MM.1S (cell line): ENCODE measurements around the gene PREB.

ENCODE experiments used
- DNase-seq: peaks from one replicate; pipeline ENCODE4 v3.0.0-alpha.2; 2015
- H2AFZ ChIP-seq: fragments of 300-600 bp; sonication (generic); 2 replicates; pipeline ENCODE4 v1.6.0; 2016; ENCODE audit warnings: antibody characterized with exemption, low read length
- H3F3A ChIP-seq: fragments of 300-600 bp; sonication (generic); 2 replicates; pipeline ENCODE4 v1.6.1; 2016; ENCODE audit warnings: mild to moderate bottlenecking, antibody characterized with exemption, low read length, moderate library complexity, mixed read lengths; ENCODE audit not compliant: insufficient read depth
- H3K27ac ChIP-seq: fragments of 300-600 bp; sonication (generic); 2 replicates; pipeline ENCODE4 v1.5.1; 2016; ENCODE audit warnings: mild to moderate bottlenecking, low read length
- H3K27me3 ChIP-seq: fragments of 300-600 bp; sonication (generic); replicated peaks from 2 replicates; pipeline ENCODE4 v1.6.0; 2016; ENCODE audit warnings: low read length; ENCODE audit not compliant: insufficient read depth
- H3K36me3 ChIP-seq: fragments of 300-600 bp; sonication (generic); replicated peaks from 2 replicates; pipeline ENCODE4 v1.6.1; 2016; ENCODE audit warnings: mild to moderate bottlenecking, low read length, mixed read lengths; ENCODE audit not compliant: insufficient read depth
- H3K4me1 ChIP-seq: fragments of 300-600 bp; sonication (generic); 2 replicates; pipeline ENCODE4 v1.6.1; 2016; ENCODE audit warnings: low read length, mixed read lengths
- H3K4me2 ChIP-seq: fragments of 300-600 bp; sonication (generic); 2 replicates; pipeline ENCODE4 v1.6.0; 2016; ENCODE audit warnings: low read depth, low read length
- H3K4me3 ChIP-seq: fragments of 300-600 bp; sonication (generic); 2 replicates; pipeline ENCODE4 v1.5.1; 2016; ENCODE audit warnings: low read length, mixed read lengths
- H3K79me2 ChIP-seq: fragments of 300-600 bp; sonication (generic); 2 replicates; pipeline ENCODE4 v1.6.1; 2016; ENCODE audit warnings: mixed run types, low read length, mixed read lengths
- H3K9ac ChIP-seq: fragments of 300-600 bp; sonication (generic); 2 replicates; pipeline ENCODE4 v1.6.1; 2016; ENCODE audit warnings: low read length, mixed read lengths
- H3K9me2 ChIP-seq: fragments of 300-600 bp; sonication (generic); replicated peaks from 2 replicates; pipeline ENCODE4 v1.6.1; 2016; ENCODE audit warnings: mild to moderate bottlenecking, low read length, mixed read lengths; ENCODE audit not compliant: insufficient read depth
- H3K9me3 ChIP-seq: fragments of 300-600 bp; sonication (generic); replicated peaks from 2 replicates; pipeline ENCODE4 v1.6.1; 2016; ENCODE audit warnings: mild to moderate bottlenecking, low read length, mixed read lengths; ENCODE audit not compliant: insufficient read depth
- H4K20me1 ChIP-seq: fragments of 300-600 bp; sonication (generic); 2 replicates; pipeline ENCODE4 v1.6.1; 2016; ENCODE audit warnings: mild to moderate bottlenecking, low read length, moderate library complexity, mixed read lengths; ENCODE audit not compliant: insufficient read depth
- EZH2 ChIP-seq: fragments of 300-600 bp; sonication (generic); optimal IDR thresholded peaks from 2 replicates; pipeline ENCODE3; 2017; ENCODE audit warnings: low read depth, mild to moderate bottlenecking, antibody characterized with exemption, low read length, mixed read lengths
- EZH2phosphoT487 ChIP-seq: fragments of 300-600 bp; sonication (generic); IDR thresholded peaks from 2 replicates; pipeline ENCODE4 v1.6.1; 2018; ENCODE audit warnings: antibody characterized with exemption, low read length
- TF ChIP-seq, protein P1 (sequence below): fragments of 300-600 bp; sonication (generic); IDR thresholded peaks from 2 replicates; pipeline ENCODE4 v1.5.1; 2016; ENCODE audit warnings: antibody characterized with exemption, low read length, mixed read lengths

PREB gene

DNA sequence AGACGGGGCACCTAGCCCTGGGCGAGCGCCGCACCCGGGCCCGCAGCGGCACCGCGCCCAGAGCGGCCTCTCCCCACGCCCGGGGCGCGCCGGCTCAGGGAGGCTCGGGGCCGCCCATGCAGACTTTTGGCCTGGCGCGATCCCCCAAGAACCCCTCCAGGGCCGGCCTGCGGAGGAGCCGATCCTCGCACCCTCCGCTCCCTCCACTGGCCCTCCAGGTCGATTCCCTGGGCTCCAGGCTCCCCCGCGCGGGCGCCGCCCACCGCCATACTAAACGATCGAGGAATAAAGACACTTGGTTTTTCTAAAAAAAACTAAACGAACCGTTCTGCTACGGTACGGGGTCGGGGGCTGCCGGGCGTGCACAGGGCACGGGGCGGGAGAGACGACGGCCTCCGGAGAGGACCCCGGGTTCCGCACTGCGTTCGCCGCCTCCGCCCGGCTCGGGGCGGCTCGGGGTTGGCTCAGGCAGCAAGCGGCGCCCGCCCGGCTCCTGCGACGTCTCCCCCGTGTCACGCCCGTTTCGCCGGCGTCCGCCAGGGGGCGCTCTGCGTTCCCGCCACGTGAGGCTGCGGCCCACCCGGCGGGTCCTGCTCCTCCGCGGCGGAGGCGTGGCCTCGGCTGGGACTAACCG, 48.2 kb downstream of the PREB start:
- no peak for TF ChIP-seq EZH2
- TF ChIP-seq EZH2phosphoT487, result no peak
- TF ChIP-seq, protein P1, sequence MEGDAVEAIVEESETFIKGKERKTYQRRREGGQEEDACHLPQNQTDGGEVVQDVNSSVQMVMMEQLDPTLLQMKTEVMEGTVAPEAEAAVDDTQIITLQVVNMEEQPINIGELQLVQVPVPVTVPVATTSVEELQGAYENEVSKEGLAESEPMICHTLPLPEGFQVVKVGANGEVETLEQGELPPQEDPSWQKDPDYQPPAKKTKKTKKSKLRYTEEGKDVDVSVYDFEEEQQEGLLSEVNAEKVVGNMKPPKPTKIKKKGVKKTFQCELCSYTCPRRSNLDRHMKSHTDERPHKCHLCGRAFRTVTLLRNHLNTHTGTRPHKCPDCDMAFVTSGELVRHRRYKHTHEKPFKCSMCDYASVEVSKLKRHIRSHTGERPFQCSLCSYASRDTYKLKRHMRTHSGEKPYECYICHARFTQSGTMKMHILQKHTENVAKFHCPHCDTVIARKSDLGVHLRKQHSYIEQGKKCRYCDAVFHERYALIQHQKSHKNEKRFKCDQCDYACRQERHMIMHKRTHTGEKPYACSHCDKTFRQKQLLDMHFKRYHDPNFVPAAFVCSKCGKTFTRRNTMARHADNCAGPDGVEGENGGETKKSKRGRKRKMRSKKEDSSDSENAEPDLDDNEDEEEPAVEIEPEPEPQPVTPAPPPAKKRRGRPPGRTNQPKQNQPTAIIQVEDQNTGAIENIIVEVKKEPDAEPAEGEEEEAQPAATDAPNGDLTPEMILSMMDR, result peak; percentile 63
- Histone ChIP-seq H3F3A (peaks cover 24% of the 10 kb centered on the region), H3K9me2 (no peaks in the 10 kb centered on the region), H2AFZ (peak overlapping the region; percentile 29), H3K79me2 (peaks cover 24% of the 10 kb centered on the region), H3K36me3 (no peaks in the 10 kb centered on the region), H4K20me1 (no peaks in the 10 kb centered on the region), H3K27ac (peak overlapping the region; percentile 46; the same call in 1 of the 2 replicates), H3K4me2 (peak overlapping the region; percentile 59), H3K9ac (peak overlapping the region; percentile 65), H3K9me3 (no peaks in the 10 kb centered on the region), H3K4me3 (peak overlapping the region; percentile 64), H3K27me3 (no peaks in the 10 kb centered on the region), H3K4me1 (peaks cover 15% of the 10 kb centered on the region)
- peak; percentile 96 for DNase-seq

DNA sequence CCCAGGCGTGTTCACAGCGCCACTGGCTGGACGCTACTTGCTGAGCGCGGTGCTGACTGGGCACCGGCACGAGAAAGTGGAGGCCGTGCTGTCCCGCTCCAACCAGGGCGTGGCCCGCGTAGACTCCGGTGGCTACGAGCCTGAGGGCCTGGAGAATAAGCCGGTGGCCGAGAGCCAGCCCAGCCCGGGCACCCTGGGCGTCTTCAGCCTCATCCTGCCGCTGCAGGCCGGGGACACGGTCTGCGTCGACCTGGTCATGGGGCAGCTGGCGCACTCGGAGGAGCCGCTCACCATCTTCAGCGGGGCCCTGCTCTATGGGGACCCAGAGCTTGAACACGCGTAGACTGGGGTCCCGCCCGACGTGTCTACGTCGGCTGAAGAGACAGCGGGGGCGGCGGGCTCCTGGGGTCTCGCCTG, 48.8 kb downstream of the PREB start:
- H3K27ac ChIP-seq, result peak overlapping the region; percentile 46; the same call in 1 of the 2 replicates
- H3K9ac ChIP-seq, result peak overlapping the region; percentile 65; the same call in 1 of the 2 replicates
- no peaks in the 10 kb centered on the region for H3K27me3 ChIP-seq
- H3K4me1 ChIP-seq, result peaks cover 17% of the 10 kb centered on the region
- DNase-seq, result peak; percentile 59
- TF ChIP-seq, protein P1, result peak; percentile 56
- no peak for TF ChIP-seq EZH2phosphoT487
- peak overlapping the region; percentile 59 for H3K4me2 ChIP-seq
- peaks cover 24% of the 10 kb centered on the region for H3K79me2 ChIP-seq
- no peaks in the 10 kb centered on the region for H3K9me3 ChIP-seq
- H4K20me1 ChIP-seq, result no peaks in the 10 kb centered on the region
- no peaks in the 10 kb centered on the region for H3K36me3 ChIP-seq
- peak overlapping the region; percentile 64 for H3K4me3 ChIP-seq
- no peaks in the 10 kb centered on the region for H3K9me2 ChIP-seq
- peak overlapping the region; percentile 29 for H2AFZ ChIP-seq
- peaks cover 24% of the 10 kb centered on the region for H3F3A ChIP-seq

DNA sequence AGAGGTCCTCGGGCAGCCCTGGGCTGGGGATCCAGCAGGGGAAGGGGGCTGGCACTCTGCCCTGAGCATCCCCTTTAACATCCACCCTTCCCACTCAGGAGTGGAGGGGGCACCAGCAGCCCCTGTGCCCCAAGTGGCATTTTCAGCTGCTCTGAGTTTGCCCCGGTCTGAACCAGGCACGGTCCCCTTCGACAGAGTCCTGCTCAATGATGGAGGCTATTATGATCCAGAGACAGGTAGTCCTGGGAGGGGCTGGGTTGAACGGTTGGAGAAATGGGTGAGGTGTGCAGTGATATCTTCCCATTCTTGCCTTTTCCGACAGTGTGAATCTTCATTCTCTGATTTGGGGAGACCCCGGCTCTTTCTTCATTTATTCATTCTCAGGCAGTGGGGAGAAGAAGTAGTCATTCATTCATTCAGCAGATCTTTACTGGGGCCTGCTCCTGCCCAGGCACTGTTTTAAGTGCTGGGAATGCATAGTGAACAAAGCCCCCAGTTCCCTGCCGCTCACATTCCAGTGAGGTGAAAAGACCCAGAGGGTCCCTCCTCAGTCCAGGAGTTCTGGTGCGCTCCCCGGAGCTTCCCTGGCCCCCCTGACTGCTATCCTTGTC, 49.3 kb downstream of the PREB start:
- Histone ChIP-seq H3K9me2 (no peaks in the 10 kb centered on the region), H3K9me3 (no peaks in the 10 kb centered on the region), H2AFZ (peak overlapping the region; percentile 29; the same call in 1 of the 2 replicates), H3K27ac (peak overlapping the region; percentile 46; the same call in 1 of the 2 replicates), H3K9ac (peak overlapping the region; percentile 65; the same call in 1 of the 2 replicates), H3K4me3 (peak overlapping the region; percentile 64), H3F3A (peaks cover 24% of the 10 kb centered on the region), H3K4me1 (peaks cover 22% of the 10 kb centered on the region), H3K79me2 (peaks cover 24% of the 10 kb centered on the region), H3K36me3 (no peaks in the 10 kb centered on the region), H4K20me1 (no peaks in the 10 kb centered on the region), H3K4me2 (peak overlapping the region; percentile 59), H3K27me3 (no peaks in the 10 kb centered on the region)
- no peak for TF ChIP-seq EZH2phosphoT487
- TF ChIP-seq, protein P1, result no peak
- no peak for TF ChIP-seq EZH2
- DNase-seq, result no peak
